Purkinje cell (primary cell): ENCODE results near the gene CYB561D2. TPM values are rescaled to one million over a fixed set of nuclear protein-coding genes. Genes with fewer than 3 reads are reported as not detected.

Source experiments
- polyA plus RNA-seq: library from polyadenylated mRNA; unstranded; fragments of >200 nt; fragmentation: Nextera tagmentation; gene quantifications from 2 replicates; pipeline ENCODE4 v1.2.1, GENCODE V29; 2014

The CYB561D2 gene
- polyA plus RNA-seq = 7.5 and 22.2 TPM in 2 replicates

GRCh38 chr3:50350527-50351322 is at the start of gene CYB561D2, which contains the start of gene NPRL2:
CYB561D2 (plus strand) TSS chr3:50350862; CDS start chr3:50351434, 572 bp downstream.
NPRL2 (minus strand) TSS chr3:50350775; CDS start chr3:50350652, 123 bp downstream.

DNA sequence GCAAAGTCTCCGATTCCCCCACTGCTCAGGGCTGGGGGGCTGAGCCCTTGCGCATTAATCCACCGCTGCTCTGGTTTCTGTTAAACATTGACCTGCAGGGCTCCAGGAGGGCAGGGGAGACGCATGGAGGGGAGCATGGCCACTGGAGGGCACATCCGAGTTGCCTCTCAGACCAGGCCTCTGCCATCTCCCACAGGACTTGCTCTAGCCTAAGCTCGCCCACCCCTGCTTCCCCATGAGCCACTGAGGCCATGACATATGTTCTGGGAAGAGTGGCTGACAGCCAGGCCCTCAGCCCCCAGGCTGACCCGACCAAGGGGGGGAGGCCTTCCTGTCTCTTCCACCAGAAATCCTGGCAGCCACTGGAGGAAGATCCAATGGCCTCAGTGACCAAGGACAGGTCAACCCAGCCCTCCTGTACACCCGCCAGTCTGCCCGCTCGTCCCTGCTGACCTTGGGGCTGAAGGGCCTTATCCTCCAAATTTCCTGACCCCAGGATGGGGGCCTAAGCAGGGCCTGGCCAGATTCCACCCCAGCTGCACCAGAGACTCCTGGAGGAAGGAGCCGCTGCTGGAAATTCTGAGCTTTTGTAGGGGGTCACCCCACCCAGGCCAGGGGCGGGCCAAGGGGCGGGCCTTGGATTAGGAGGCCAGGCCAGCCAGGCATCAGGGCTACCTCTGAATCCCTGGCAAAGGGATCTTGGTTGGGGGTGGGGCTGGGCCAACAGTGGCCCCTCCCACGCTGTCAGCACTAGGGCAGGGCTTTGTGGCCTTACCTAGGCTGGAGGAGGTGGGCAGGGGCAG is 47.4 kb upstream of the CYB561D2 start, which contains the start of gene HYAL1:
TSS of gene HYAL1 (minus strand) at position 562 of the 803 bp plus-strand sequence. CDS start 618 bp downstream, outside the sequence.

DNA sequence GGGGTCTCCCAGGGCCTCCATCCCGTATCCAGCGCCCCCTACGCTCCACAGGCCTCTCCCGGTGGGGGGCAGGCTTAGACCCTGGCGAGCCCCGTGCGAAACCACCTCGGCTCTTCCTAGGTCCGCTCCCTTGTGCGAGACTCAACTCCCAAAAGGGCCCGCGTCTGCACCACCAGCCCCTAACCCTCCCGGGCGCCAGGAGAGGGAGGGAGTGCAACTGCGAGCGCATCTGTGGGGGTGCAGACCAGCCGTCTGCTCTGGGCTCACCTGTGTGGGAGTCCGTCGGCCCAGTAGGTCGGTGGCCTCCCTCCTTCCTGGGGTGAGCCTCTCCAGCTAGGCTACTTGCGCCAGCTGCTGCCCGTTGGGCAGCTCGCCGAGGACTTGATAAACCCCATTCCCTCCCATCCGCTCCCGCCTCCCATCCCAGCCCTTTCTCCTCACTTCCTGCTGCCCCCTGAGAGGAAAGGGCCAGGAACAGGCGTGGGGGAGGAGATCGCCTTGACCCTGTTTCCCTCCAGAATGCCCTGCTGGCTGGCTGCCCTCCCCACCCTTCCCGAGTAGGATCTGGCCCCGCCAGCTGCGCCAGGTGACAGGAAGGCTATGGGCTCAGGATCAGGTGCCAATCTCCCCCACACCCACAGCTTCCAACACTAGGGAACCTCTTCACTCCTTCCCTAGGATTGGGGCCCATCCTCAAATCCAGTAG is 28.1 kb upstream of the CYB561D2 start, which contains the start of gene HYAL2:
TSS of gene HYAL2 (minus strand) at position 360 of the 706 bp plus-strand sequence. CDS start 2,256 bp downstream, outside the sequence.

GRCh38 chr3:50327943-50328691 is 22.5 kb upstream of the CYB561D2 start, which contains the start of gene TUSC2:
TUSC2 (minus strand) TSS chr3:50328223; CDS start chr3:50328099, 124 bp downstream.

GRCh38 chr3:50340448-50341329 is 10.0 kb upstream of the CYB561D2 start, which contains the start of gene RASSF1:
RASSF1 (minus strand) TSS chr3:50340836; CDS start chr3:50340805, 31 bp downstream.

GRCh38 chr3:50345586-50346234 is 5.0 kb upstream of the CYB561D2 start, which contains the start of gene ZMYND10:
ZMYND10 (minus strand) TSS chr3:50345732; CDS start chr3:50345579, 153 bp downstream.

GRCh38 chr3:50358911-50359759 is 8.5 kb downstream of the CYB561D2 start, which contains the start of gene TMEM115:
TMEM115 (minus strand) TSS chr3:50359521; CDS start chr3:50359063, 458 bp downstream.

Other genes with a start within 250 kb of the CYB561D2 start
- gene SEMA3F, start 195.5 kb upstream of the CYB561D2 start, polyA plus RNA-seq = 0.10 TPM in 1 of 2 replicates, not detected in the other
- not detected in 2 replicates for gene GNAT1, start 159.3 kb upstream of the CYB561D2 start, polyA plus RNA-seq
- gene SLC38A3, start 145.6 kb upstream of the CYB561D2 start, polyA plus RNA-seq = 0.16 and 4.2 TPM in 2 replicates
- gene GNAI2, start 114.7 kb upstream of the CYB561D2 start, polyA plus RNA-seq = 4.9 and 5.0 TPM in 2 replicates
- 0.27 and 0.28 TPM in 2 replicates for gene SEMA3B, start 81.7 kb upstream of the CYB561D2 start, polyA plus RNA-seq
- not detected in 2 replicates for gene LSMEM2, start 71.8 kb upstream of the CYB561D2 start, polyA plus RNA-seq
- gene IFRD2, start 58.4 kb upstream of the CYB561D2 start, polyA plus RNA-seq = 2.5 and 6.0 TPM in 2 replicates
- 3.8 TPM in 1 of 2 replicates, not detected in the other for gene HYAL3, start 51.5 kb upstream of the CYB561D2 start, polyA plus RNA-seq
- 0.76 and 4.6 TPM in 2 replicates for gene NAA80, start 51.5 kb upstream of the CYB561D2 start, polyA plus RNA-seq
- 0.83 TPM in 1 of 2 replicates, not detected in the other for gene HYAL1, start 47.3 kb upstream of the CYB561D2 start, polyA plus RNA-seq
- 1.8 and 4.4 TPM in 2 replicates for gene HYAL2, start 28.1 kb upstream of the CYB561D2 start, polyA plus RNA-seq
- 26.1 and 26.6 TPM in 2 replicates for gene TUSC2, start 22.6 kb upstream of the CYB561D2 start, polyA plus RNA-seq
- gene RASSF1, start 10.0 kb upstream of the CYB561D2 start, polyA plus RNA-seq = 2.4 and 3.2 TPM in 2 replicates
- gene ZMYND10, start 5.1 kb upstream of the CYB561D2 start, polyA plus RNA-seq = not detected in 2 replicates
- gene NPRL2, start 87 bp upstream of the CYB561D2 start, polyA plus RNA-seq = 47.8 and 60.9 TPM in 2 replicates
- gene TMEM115, start 8.7 kb downstream of the CYB561D2 start, polyA plus RNA-seq = 19.6 and 24.4 TPM in 2 replicates
- gene CACNA2D2, start 152.8 kb downstream of the CYB561D2 start, polyA plus RNA-seq = 39.3 and 63.3 TPM in 2 replicates
- gene C3orf18, start 216.9 kb downstream of the CYB561D2 start, polyA plus RNA-seq = 9.2 and 12.7 TPM in 2 replicates
- 0.97 and 5.0 TPM in 2 replicates for gene HEMK1, start 218.7 kb downstream of the CYB561D2 start, polyA plus RNA-seq